H1 (cell line): Measurements from ENCODE around the gene EFR3B. TPM values are rescaled to one million over a fixed set of nuclear protein-coding genes. Genes with fewer than 3 reads are reported as not detected.

ENCODE experiments used
- CTCF ChIA-PET: fragments of 300-600 bp; sonication (Branson Sonifier 250); formaldehyde crosslinking; loops from one replicate; lab custom pipeline; 2021; ENCODE audit not compliant: partially characterized antibody; lab: Charles Lee
- POLR2A ChIA-PET: fragments of 300-600 bp; sonication (Branson Sonifier 250); formaldehyde crosslinking; loops from one replicate; lab custom pipeline; 2021; ENCODE audit warnings: inconsistent platforms; ENCODE audit not compliant: partially characterized antibody; lab: Charles Lee
- DNase-seq, 2 experiments: peaks; one replicate each; pipeline versions ENCODE4 v3.0.0 to v3.0.0-alpha.2; 2010 to 2022; ENCODE audit warnings: low spot score in 2 of 2, low read depth in 1 of 2, mixed read lengths in 1 of 2
- FAIRE-seq: peaks from 2 replicates; lab custom pipeline; 2011; peaks lifted over from hg19 to GRCh38; lab: Jason Lieb, UNC
- H2AFZ ChIP-seq: 2 replicates; pipeline ENCODE4 v1.8.1; 2012; ENCODE audit warnings: low read length, inconsistent platforms
- H2AK5ac ChIP-seq: 2 replicates; pipeline ENCODE4 v1.6.1; 2013; ENCODE audit warnings: low read depth, low read length
- H2BK120ac ChIP-seq: replicated peaks from 2 replicates; pipeline ENCODE3; 2013; ENCODE audit warnings: low read depth, low read length, inconsistent platforms
- H2BK12ac ChIP-seq: 2 replicates; pipeline ENCODE4 v1.6.1; 2013; ENCODE audit warnings: low read depth, low read length
- H2BK15ac ChIP-seq: 2 replicates; pipeline ENCODE4 v1.6.1; 2013; ENCODE audit warnings: low read length
- H2BK20ac ChIP-seq: 2 replicates; pipeline ENCODE4 v1.6.1; 2013; ENCODE audit warnings: low read length
- H2BK5ac ChIP-seq: 2 replicates; pipeline ENCODE4 v1.6.1; 2013; ENCODE audit warnings: low read depth, low read length
- H3K14ac ChIP-seq: 2 replicates; pipeline ENCODE4 v1.6.1; 2013; ENCODE audit warnings: inconsistent platforms; ENCODE audit not compliant: insufficient read length
- H3K18ac ChIP-seq: 2 replicates; pipeline ENCODE4 v1.6.1; 2013; ENCODE audit warnings: low read length; ENCODE audit errors: extremely low read depth
- H3K23ac ChIP-seq: 2 replicates; pipeline ENCODE4 v1.6.1; 2013; ENCODE audit warnings: inconsistent platforms; ENCODE audit not compliant: insufficient read length
- H3K23me2 ChIP-seq: 2 replicates; pipeline ENCODE4 v1.6.1; 2013; ENCODE audit warnings: low read depth, low read length
- H3K27ac ChIP-seq: 2 replicates; pipeline ENCODE4 v1.6.1; 2011; ENCODE audit warnings: low read depth, low read length, inconsistent platforms
- H3K27me3 ChIP-seq, 4 experiments: replicated peaks in 1 of 4; 1 replicate in 1 of 4; 2 replicates in 3 of 4; pipeline versions ENCODE4 v1.6.1 to v1.8.1; 2011 to 2013; ENCODE audit warnings: low read length in 3 of 4, mild to moderate bottlenecking in 3 of 4, inconsistent platforms in 2 of 4, mixed read lengths in 2 of 4, moderate library complexity in 1 of 4; ENCODE audit not compliant: control insufficient read depth in 3 of 4, insufficient read depth in 3 of 4; ENCODE audit errors: extremely low read depth in 1 of 4
- H3K36me3 ChIP-seq, 4 experiments: 2 replicates each; pipeline versions ENCODE4 v1.6.1 to v1.8.1; 2011 to 2013; ENCODE audit warnings: mild to moderate bottlenecking in 4 of 4, low read length in 3 of 4, moderate library complexity in 2 of 4, control low read depth in 1 of 4, inconsistent platforms in 1 of 4; ENCODE audit not compliant: insufficient read depth in 4 of 4, control insufficient read depth in 2 of 4
- H3K4ac ChIP-seq: replicated peaks from 2 replicates; pipeline ENCODE3; 2013; ENCODE audit warnings: low read length, low read depth, mixed read lengths, inconsistent platforms; ENCODE audit not compliant: insufficient read length
- H3K4me1 ChIP-seq, 4 experiments: replicated peaks in 1 of 4; 1 replicate in 1 of 4; 2 replicates in 3 of 4; pipeline versions ENCODE4 v1.6.1 to v1.8.1; 2011 to 2013; ENCODE audit warnings: low read length in 3 of 4, inconsistent platforms in 2 of 4, mixed read lengths in 1 of 4; ENCODE audit not compliant: insufficient read depth in 4 of 4, control insufficient read depth in 3 of 4
- H3K4me2 ChIP-seq, 2 experiments: 2 replicates each; pipeline versions ENCODE4 v1.6.1 to v1.8.1; 2011 to 2013; ENCODE audit warnings: low read depth in 2 of 2, low read length in 2 of 2, control low read depth in 1 of 2, inconsistent platforms in 1 of 2, mild to moderate bottlenecking in 1 of 2; ENCODE audit not compliant: insufficient read depth in 1 of 2
- H3K4me3 ChIP-seq, 4 experiments: fragments of 200-600, 300-600 bp in 1 of 4; sonication (generic), shearing (Covaris generic), sonication (Bioruptor Twin) in 1 of 4; 2 replicates each; pipeline versions ENCODE4 v1.5.1 to v1.8.1; 2011 to 2016; ENCODE audit warnings: low read length in 4 of 4, low read depth in 3 of 4, control low read depth in 2 of 4, inconsistent platforms in 2 of 4, mild to moderate bottlenecking in 2 of 4, mixed read lengths in 1 of 4, moderate library complexity in 1 of 4; ENCODE audit not compliant: insufficient read depth in 2 of 4; ENCODE audit errors: extremely low read depth in 1 of 4
- H3K56ac ChIP-seq: replicated peaks from 2 replicates; pipeline ENCODE3; 2013; ENCODE audit warnings: low read depth, mild to moderate bottlenecking, mixed read lengths, low read length, inconsistent platforms; ENCODE audit not compliant: insufficient read length
- H3K79me1 ChIP-seq: 2 replicates; pipeline ENCODE4 v1.6.1; 2013; ENCODE audit warnings: low read depth, low read length, control low read depth
- H3K79me2 ChIP-seq, 2 experiments: 2 replicates each; pipeline versions ENCODE4 v1.6.1 to v1.8.1; 2012 to 2013; ENCODE audit warnings: low read length in 2 of 2, mild to moderate bottlenecking in 2 of 2, inconsistent platforms in 1 of 2; ENCODE audit not compliant: insufficient read depth in 2 of 2, control insufficient read depth in 1 of 2
- H3K9ac ChIP-seq, 4 experiments: replicated peaks in 1 of 4; 1 replicate in 1 of 4; 2 replicates in 3 of 4; pipeline versions ENCODE4 v1.6.1 to v1.8.1; 2011 to 2013; ENCODE audit warnings: low read depth in 3 of 4, low read length in 3 of 4, control low read depth in 2 of 4, mild to moderate bottlenecking in 2 of 4, moderate library complexity in 2 of 4, inconsistent platforms in 1 of 4; ENCODE audit errors: extremely low read depth in 1 of 4
- H3K9me3 ChIP-seq, 2 experiments: 2 replicates each; pipeline versions ENCODE4 v1.6.1 to v1.8.1; 2012 to 2013; ENCODE audit warnings: mild to moderate bottlenecking in 2 of 2, moderate library complexity in 2 of 2, control low read depth in 1 of 2, inconsistent platforms in 1 of 2, low read depth in 1 of 2, low read length in 1 of 2, mixed read lengths in 1 of 2; ENCODE audit not compliant: insufficient read depth in 2 of 2
- H4K20me1 ChIP-seq, 2 experiments: replicated peaks in 1 of 2; 2 replicates each; pipeline versions ENCODE3 to v1.8.1; 2011 to 2013; ENCODE audit warnings: inconsistent platforms in 2 of 2, low read length in 2 of 2, mild to moderate bottlenecking in 1 of 2; ENCODE audit not compliant: insufficient read depth in 2 of 2, control insufficient read depth in 1 of 2
- H4K5ac ChIP-seq: 2 replicates; pipeline ENCODE4 v1.6.1; 2013; ENCODE audit warnings: low read length, low read depth, mixed read lengths, inconsistent platforms; ENCODE audit not compliant: insufficient read length
- H4K8ac ChIP-seq: 2 replicates; pipeline ENCODE4 v1.8.0; 2013; ENCODE audit warnings: mild to moderate bottlenecking, moderate library complexity, low read length, inconsistent platforms; ENCODE audit not compliant: insufficient read depth; ENCODE audit errors: extremely low read depth
- H4K91ac ChIP-seq: replicated peaks from 2 replicates; pipeline ENCODE3; 2013; ENCODE audit warnings: low read length, mixed read lengths, inconsistent platforms; ENCODE audit not compliant: insufficient read length
- CEBPB ChIP-seq: IDR thresholded peaks from 2 replicates; pipeline ENCODE4 v1.6.1; 2012; ENCODE audit warnings: low read depth, low read length
- CHD1 ChIP-seq: IDR thresholded peaks from 2 replicates; pipeline ENCODE4 v1.6.1; 2012; ENCODE audit warnings: low read depth, low read length, improper control_type of control experiment
- GTF2F1 ChIP-seq: IDR thresholded peaks from 2 replicates; pipeline ENCODE4 v1.6.1; 2012; ENCODE audit warnings: low read depth, low read length, improper control_type of control experiment, borderline replicate concordance
- RAD21 ChIP-seq, 2 experiments: IDR thresholded peaks in 1 of 2; conservative IDR thresholded peaks in 1 of 2; 2 replicates each; pipeline ENCODE4 v1.6.1; 2011; ENCODE audit warnings: low read depth in 2 of 2, low read length in 2 of 2, improper control_type of control experiment in 1 of 2, inconsistent platforms in 1 of 2, mild to moderate bottlenecking in 1 of 2, moderate library complexity in 1 of 2
- SIN3A ChIP-seq, 2 experiments: IDR thresholded peaks in 1 of 2; conservative IDR thresholded peaks in 1 of 2; 2 replicates each; pipeline ENCODE4 v1.6.1; 2011 to 2012; ENCODE audit warnings: low read length in 2 of 2, improper control_type of control experiment in 1 of 2, low read depth in 1 of 2, mild to moderate bottlenecking in 1 of 2
- WGBS, 2 experiments: shearing (Covaris generic) in 1 of 2; methylation state at CpG; one replicate each; pipeline versions ENCODE4 v1.1.6 to v1.1.7; 2013 to 2015; ENCODE audit warnings: low lambda C conversion rate in 2 of 2, mixed read lengths in 2 of 2, inconsistent platforms in 1 of 2, low coverage in 1 of 2, missing lambda C conversion rate in 1 of 2; ENCODE audit not compliant: insufficient replicate concordance in 2 of 2, insufficient coverage in 1 of 2, insufficient read length in 1 of 2; ENCODE audit errors: extremely low coverage in 1 of 2, missing lambda C conversion rate in 1 of 2; 5-methylcytosine and 5-hydroxymethylcytosine counted together
- polyA plus RNA-seq, 7 experiments: library from polyadenylated mRNA; depleted of rRNA in 3 of 7; stranded (reverse) in 5 of 7; unstranded in 2 of 7; fragments of >200 nt in 5 of 7; fragments of 200-250 nt in 2 of 7; gene quantifications; 1 replicate in 5 of 7; 2 replicates in 1 of 7; 4 replicates in 1 of 7; pipeline versions ENCODE4 v1.2.1 to v1.2.3, GENCODE V29; 2011 to 2013; ENCODE audit warnings: missing spikeins in 2 of 7, mixed read lengths in 2 of 7
- total RNA-seq: library from RNA; stranded (reverse); fragmentation: NEBNext Ultra II Directional; extraction: Animal tissue kit (Norgen Biotek cat#: 25700); gene quantifications from 2 replicates; pipeline ENCODE4 v1.2.1, GENCODE V29; 2021
- TF ChIP-seq, protein P1 (sequence below), 3 experiments: IDR thresholded peaks; 1 replicate in 2 of 3; 2 replicates in 1 of 3; pipeline versions ENCODE4 v1.5.1 to v1.6.1; 2011; ENCODE audit warnings: low read length in 3 of 3, mild to moderate bottlenecking in 3 of 3, inconsistent platforms in 2 of 3, low read depth in 1 of 3, moderate library complexity in 1 of 3; ENCODE audit not compliant: insufficient read depth in 1 of 3; ENCODE audit errors: control extremely low read depth in 1 of 3

EFR3B gene
- total and polyA plus RNA-seq, 2 of the 8 experiments (the other 6 are each of a cell fraction or from before 2014, with no cell fraction given) = 3.4 to 9.6 TPM

GRCh38 chr2:25170888-25171287, 129.0 kb downstream of the EFR3B start:
- no peak overlapping the region for H3K56ac ChIP-seq
- peaks cover 0 to 4% (median 3%) of the 10 kb centered on the region in 4 experiments; a peak in 5 of 7 replicates for H3K4me1 ChIP-seq
- H2AK5ac ChIP-seq = no peak overlapping the region
- H2BK20ac ChIP-seq = no peak overlapping the region
- no peaks in the 10 kb centered on the region for H3K36me3 ChIP-seq
- H3K14ac ChIP-seq = no peak overlapping the region
- H3K23ac ChIP-seq = no peak overlapping the region
- CTCF ChIA-PET = interaction anchor here (1.3 to 11.9 kb wide), 2 partner anchors 23 to 198 kb away, joined by 3 to 106 read pairs; no protein-coding TSS in a partner anchor
- H3K9ac ChIP-seq = no peak overlapping the region
- H3K9me3 ChIP-seq = no peaks in the 10 kb centered on the region
- peaks cover 6% of the 10 kb centered on the region; the same call in 1 of the 2 replicates for H3K23me2 ChIP-seq
- no peaks in the 10 kb centered on the region for H3K79me1 ChIP-seq
- H2BK5ac ChIP-seq = no peak overlapping the region
- WGBS, 2 experiments = 79% methylated on average over 6 of the region's 7 CpGs; no CpG with 5 or more reads in 1 of the 2 experiments
- TF ChIP-seq GTF2F1 (no peak), CEBPB (no peak), SIN3A (conservative IDR thresholded peaks at IDR 0.05 in 1 of 2, IDR thresholded peaks at IDR 0.05 in 1 of 2; ENCODE audit: low read depth in 1 of 2, low read length in 2 of 2) (no peak), RAD21 (IDR thresholded peaks at IDR 0.05 in 1 of 2, conservative IDR thresholded peaks at IDR 0.05 in 1 of 2; ENCODE audit: low read depth in 2 of 2, low read length in 2 of 2) (no peak; a peak in 1 of 4 replicates), CHD1 (no peak)
- TF ChIP-seq, protein P1, sequence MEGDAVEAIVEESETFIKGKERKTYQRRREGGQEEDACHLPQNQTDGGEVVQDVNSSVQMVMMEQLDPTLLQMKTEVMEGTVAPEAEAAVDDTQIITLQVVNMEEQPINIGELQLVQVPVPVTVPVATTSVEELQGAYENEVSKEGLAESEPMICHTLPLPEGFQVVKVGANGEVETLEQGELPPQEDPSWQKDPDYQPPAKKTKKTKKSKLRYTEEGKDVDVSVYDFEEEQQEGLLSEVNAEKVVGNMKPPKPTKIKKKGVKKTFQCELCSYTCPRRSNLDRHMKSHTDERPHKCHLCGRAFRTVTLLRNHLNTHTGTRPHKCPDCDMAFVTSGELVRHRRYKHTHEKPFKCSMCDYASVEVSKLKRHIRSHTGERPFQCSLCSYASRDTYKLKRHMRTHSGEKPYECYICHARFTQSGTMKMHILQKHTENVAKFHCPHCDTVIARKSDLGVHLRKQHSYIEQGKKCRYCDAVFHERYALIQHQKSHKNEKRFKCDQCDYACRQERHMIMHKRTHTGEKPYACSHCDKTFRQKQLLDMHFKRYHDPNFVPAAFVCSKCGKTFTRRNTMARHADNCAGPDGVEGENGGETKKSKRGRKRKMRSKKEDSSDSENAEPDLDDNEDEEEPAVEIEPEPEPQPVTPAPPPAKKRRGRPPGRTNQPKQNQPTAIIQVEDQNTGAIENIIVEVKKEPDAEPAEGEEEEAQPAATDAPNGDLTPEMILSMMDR (IDR thresholded peaks at IDR 0.05; ENCODE audit: control extremely low read depth in 1 of 3, insufficient read depth in 1 of 3, low read depth in 1 of 3, low read length in 3 of 3) = 0 out of 4 replicates have a peak, but pooled peaks of 1 of the 3 experiments have one; percentile 6
- H2BK120ac ChIP-seq = no peak overlapping the region
- no peak overlapping the region for H2BK12ac ChIP-seq
- H3K4me2 ChIP-seq = no peak overlapping the region
- no peak overlapping the region for H4K91ac ChIP-seq
- no peak overlapping the region for H4K8ac ChIP-seq
- H2BK15ac ChIP-seq = no peak overlapping the region
- H4K20me1 ChIP-seq = peaks cover 0 to 2% of the 10 kb centered on the region in 2 experiments
- no peak overlapping the region for H4K5ac ChIP-seq
- H2AFZ ChIP-seq = no peak overlapping the region
- H3K79me2 ChIP-seq = no peaks in the 10 kb centered on the region
- H3K4ac ChIP-seq = no peak overlapping the region
- H3K27ac ChIP-seq = no peak overlapping the region
- DNase-seq (no peak), FAIRE-seq (no peak)
- POLR2A ChIA-PET = interaction anchor here (0.6 to 1.5 kb wide), 2 partner anchors 59 to 1049 kb away, joined by 3 read pairs; no protein-coding TSS in a partner anchor
- no peak overlapping the region for H3K4me3 ChIP-seq
- no peak overlapping the region for H3K18ac ChIP-seq
- peaks cover 14 to 45% (median 40%) of the 10 kb centered on the region in 4 experiments for H3K27me3 ChIP-seq
